HEK293T (cell line): ENCODE results near the gene BOD1.

Source experiments
- CTCF ChIA-PET: fragments of 350-600 bp; formaldehyde crosslinking; extraction: SDS; loops from one replicate; lab custom pipeline; 2021; ENCODE audit warnings: antibody characterized with exemption, inconsistent platforms; lab: Yijun Ruan, JAX
- POLR2A ChIA-PET: fragments of 350-600 bp; formaldehyde crosslinking; extraction: SDS; loops from one replicate; lab custom pipeline; 2020; ENCODE audit warnings: antibody characterized with exemption, inconsistent platforms; lab: Yijun Ruan, JAX
- DNase-seq: peaks from one replicate; pipeline ENCODE4 v3.0.0; 2012; ENCODE audit warnings: mixed read lengths; ENCODE audit errors: extremely low spot score
- ARNT ChIP-seq: fragments of 450-650 bp; IDR thresholded peaks from 2 replicates; pipeline ENCODE4 v1.6.1; 2017; ENCODE audit warnings: mild to moderate bottlenecking
- BHLHE40 ChIP-seq: fragments of 450-650 bp; IDR thresholded peaks from 2 replicates; pipeline ENCODE4 v1.6.1; 2016; ENCODE audit warnings: mild to moderate bottlenecking, moderate library complexity, borderline replicate concordance
- CTBP1 ChIP-seq: fragments of 450-650 bp; IDR thresholded peaks from 2 replicates; pipeline ENCODE4 v1.6.1; 2016; ENCODE audit warnings: borderline replicate concordance
- ELF4 ChIP-seq: fragments of 450-650 bp; IDR thresholded peaks from 2 replicates; pipeline ENCODE4 v1.6.1; 2017; ENCODE audit warnings: antibody characterized with exemption
- FOXA1 ChIP-seq: fragments of 450-650 bp; IDR thresholded peaks from 2 replicates; pipeline ENCODE4 v1.6.1; 2016; ENCODE audit warnings: mild to moderate bottlenecking
- FOXK2 ChIP-seq: fragments of 450-650 bp; IDR thresholded peaks from 2 replicates; pipeline ENCODE4 v1.6.1; 2016; ENCODE audit warnings: mild to moderate bottlenecking
- FOXM1 ChIP-seq: fragments of 450-650 bp; IDR thresholded peaks from 2 replicates; pipeline ENCODE4 v1.6.1; 2017; ENCODE audit warnings: mild to moderate bottlenecking, borderline replicate concordance
- HDGF ChIP-seq: fragments of 450-650 bp; IDR thresholded peaks from 2 replicates; pipeline ENCODE4 v1.6.1; 2017; ENCODE audit warnings: antibody characterized with exemption, borderline replicate concordance
- L3MBTL2 ChIP-seq: fragments of 450-650 bp; conservative IDR thresholded peaks from 2 replicates; pipeline ENCODE4 v1.6.1; 2016; ENCODE audit warnings: mild to moderate bottlenecking
- LEF1 ChIP-seq: fragments of 450-650 bp; IDR thresholded peaks from 2 replicates; pipeline ENCODE4 v1.6.1; 2017; ENCODE audit warnings: mild to moderate bottlenecking, borderline replicate concordance
- NFRKB ChIP-seq: fragments of 450-650 bp; IDR thresholded peaks from 2 replicates; pipeline ENCODE4 v1.6.1; 2016; ENCODE audit warnings: mild to moderate bottlenecking, moderate library complexity
- PKNOX1 ChIP-seq: fragments of 450-650 bp; IDR thresholded peaks from 2 replicates; pipeline ENCODE4 v1.6.1; 2016
- SP1 ChIP-seq: fragments of 450-650 bp; IDR thresholded peaks from 2 replicates; pipeline ENCODE4 v1.6.1; 2017
- SUZ12 ChIP-seq: fragments of 450-650 bp; IDR thresholded peaks from 2 replicates; pipeline ENCODE4 v1.6.1; 2016; ENCODE audit warnings: mild to moderate bottlenecking
- TARDBP ChIP-seq: fragments of 450-650 bp; IDR thresholded peaks from 2 replicates; pipeline ENCODE4 v1.6.1; 2016
- ZNF384 ChIP-seq: fragments of 450-650 bp; IDR thresholded peaks from 2 replicates; pipeline ENCODE4 v1.6.1; 2016

Gene BOD1

DNA sequence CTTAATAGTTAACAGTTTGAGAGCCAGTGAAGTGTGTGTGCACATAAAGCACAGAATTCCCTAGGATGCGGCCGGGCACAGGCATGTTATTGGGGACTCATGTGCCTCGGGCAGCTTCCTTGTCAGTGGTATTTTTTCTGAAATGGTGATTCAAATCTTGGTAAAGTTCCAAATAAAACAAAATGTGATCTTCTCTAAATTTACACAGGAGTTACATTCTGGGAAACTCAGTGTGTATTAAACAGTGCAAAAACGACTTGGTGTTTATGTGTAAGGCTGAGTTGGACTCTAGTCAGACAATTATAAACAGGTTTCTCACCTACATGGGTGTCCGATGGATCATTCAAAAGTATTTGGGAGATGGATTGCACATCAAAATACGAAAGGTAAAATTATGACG is 48.9 kb downstream of the BOD1 start:
- POLR2A ChIA-PET, result no interaction called here
- CTCF ChIA-PET, result no interaction called here
- no peak for DNase-seq
- no peak for TF ChIP-seq FOXA1
- no peak for TF ChIP-seq HDGF

GRCh38 chr5:173565491-173566072 is 50.9 kb downstream of the BOD1 start:
- ChIA-PET CTCF (no interaction called here), POLR2A (no interaction called here)
- no peak for DNase-seq
- TF ChIP-seq FOXA1 (no peak), FOXK2 (no peak), CTBP1 (no peak)

DNA sequence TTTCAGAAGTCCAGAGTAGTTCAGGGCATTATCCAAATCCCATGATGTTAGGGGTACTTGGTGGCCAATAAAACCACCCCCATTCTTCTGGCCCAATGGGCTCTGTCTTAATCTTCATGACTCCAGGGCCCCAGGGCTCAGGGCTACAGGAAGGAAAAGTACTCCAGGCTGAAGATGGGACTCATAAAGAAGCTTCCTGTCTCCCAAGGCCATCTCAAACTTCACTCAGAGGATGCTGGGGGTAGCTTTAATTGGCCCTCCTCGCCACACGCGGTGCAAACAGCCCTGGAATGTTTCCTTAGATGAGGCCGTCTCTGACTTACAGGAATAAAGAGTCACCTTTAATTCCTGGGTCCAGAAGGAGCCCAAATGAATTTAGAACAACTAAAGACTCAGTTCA is 52.3 kb downstream of the BOD1 start:
- ChIA-PET POLR2A (no interaction called here), CTCF (no interaction called here)
- TF ChIP-seq LEF1, result no peak
- TF ChIP-seq TARDBP, result no peak
- TF ChIP-seq SUZ12, result no peak
- TF ChIP-seq ELF4, result no peak
- TF ChIP-seq ARNT, result no peak
- TF ChIP-seq BHLHE40, result no peak
- no peak for TF ChIP-seq NFRKB
- TF ChIP-seq ZNF384, result no peak
- no peak for TF ChIP-seq FOXM1
- no peak for TF ChIP-seq SP1
- TF ChIP-seq PKNOX1, result no peak
- no peak for TF ChIP-seq L3MBTL2
- no peak for TF ChIP-seq CTBP1
- no peak for TF ChIP-seq FOXA1
- no peak for TF ChIP-seq FOXK2
- TF ChIP-seq HDGF, result no peak
- no peak for DNase-seq

DNA sequence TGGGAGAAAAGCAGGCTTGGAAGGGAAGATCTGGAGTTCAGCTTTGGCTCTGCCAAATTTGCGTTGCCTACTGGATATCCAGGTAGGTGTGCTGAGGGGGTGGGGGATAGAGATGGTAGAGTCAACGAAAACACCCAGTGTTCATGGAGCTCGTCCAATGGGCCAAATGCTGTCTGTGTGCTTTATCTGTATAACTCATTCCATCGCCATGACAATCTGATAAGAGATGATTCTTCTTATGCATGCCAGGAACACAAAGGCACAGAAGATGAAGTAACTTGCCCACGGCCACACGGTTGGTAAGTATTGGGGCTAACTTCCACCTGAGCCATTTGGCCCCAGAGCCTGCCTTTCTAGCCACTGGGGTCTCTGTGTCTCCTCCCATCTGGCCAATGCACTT is 53.2 kb downstream of the BOD1 start:
- CTCF ChIA-PET, result no interaction called here
- POLR2A ChIA-PET, result no interaction called here
- DNase-seq, result no peak
- TF ChIP-seq ELF4 (no peak), PKNOX1 (no peak), NFRKB (no peak), SP1 (no peak), FOXM1 (no peak), BHLHE40 (no peak), FOXA1 (no peak), L3MBTL2 (no peak), ZNF384 (no peak), TARDBP (no peak), HDGF (no peak), ARNT (no peak), LEF1 (no peak), CTBP1 (no peak), FOXK2 (no peak), SUZ12 (no peak)

GRCh38 chr5:173562451-173562850 is 54.0 kb downstream of the BOD1 start:
- no peak for TF ChIP-seq SP1
- no peak for TF ChIP-seq HDGF
- TF ChIP-seq FOXM1, result no peak
- no peak for TF ChIP-seq ZNF384
- TF ChIP-seq FOXA1, result no peak
- no peak for TF ChIP-seq PKNOX1
- TF ChIP-seq FOXK2, result no peak
- no peak for TF ChIP-seq ELF4
- TF ChIP-seq CTBP1, result no peak
- no peak for TF ChIP-seq L3MBTL2
- TF ChIP-seq NFRKB, result no peak
- no peak for TF ChIP-seq SUZ12
- no peak for TF ChIP-seq LEF1
- no peak for TF ChIP-seq TARDBP
- TF ChIP-seq ARNT, result no peak
- no peak for TF ChIP-seq BHLHE40
- ChIA-PET POLR2A (no interaction called here), CTCF (no interaction called here)
- DNase-seq, result no peak
